SK-N-DZ (cell line): ENCODE data around the gene RAB11FIP4.
A peak's percentile ranks its signal among the peaks of the same experiment; 100 is the strongest.

Experiments used
- DNase-seq: peaks from one replicate; pipeline ENCODE4 v3.0.0-alpha.2; 2015; ENCODE audit warnings: low spot score

Gene RAB11FIP4

DNA sequence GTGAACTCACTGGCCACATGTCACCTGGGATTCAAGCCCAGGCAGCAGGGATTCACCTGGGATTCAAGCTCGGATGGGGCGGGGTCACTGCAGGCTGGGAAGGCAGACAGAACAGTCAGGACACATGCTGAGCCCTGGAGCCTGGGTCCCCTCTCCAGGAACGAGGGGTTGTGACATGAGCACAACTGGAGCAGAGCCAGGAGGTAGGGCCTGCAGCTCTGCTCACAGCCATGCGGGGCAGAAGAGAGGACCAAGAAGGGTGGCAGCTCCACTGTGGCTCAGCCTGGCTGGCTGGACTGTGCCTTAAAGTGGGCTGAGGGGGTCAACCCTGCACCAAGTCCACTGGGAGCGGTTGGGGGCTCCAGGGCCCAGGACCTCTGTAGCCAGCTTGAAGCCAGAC lies 150.1 kb downstream of the RAB11FIP4 start:
- no peak for DNase-seq

DNA sequence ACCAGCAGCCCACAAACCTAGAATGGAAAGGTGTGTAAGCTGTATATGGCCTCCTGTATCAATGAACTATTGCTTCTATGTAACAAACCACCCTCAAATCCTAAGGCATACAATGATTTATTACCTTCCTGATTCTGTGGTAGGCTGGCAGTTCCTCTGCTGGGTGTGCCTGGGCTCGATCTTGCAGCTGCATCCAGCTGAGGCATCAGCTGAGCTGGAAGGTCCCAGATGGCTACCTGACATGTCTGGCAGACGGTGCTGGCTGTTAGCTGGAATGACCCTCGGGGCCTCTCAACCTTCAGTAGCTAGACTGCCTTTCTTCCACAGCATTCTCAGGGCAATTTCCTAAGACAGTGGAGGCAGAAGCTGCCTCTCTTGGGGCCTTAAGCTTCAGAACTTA lies 152.7 kb downstream of the RAB11FIP4 start:
- no peak for DNase-seq

DNA sequence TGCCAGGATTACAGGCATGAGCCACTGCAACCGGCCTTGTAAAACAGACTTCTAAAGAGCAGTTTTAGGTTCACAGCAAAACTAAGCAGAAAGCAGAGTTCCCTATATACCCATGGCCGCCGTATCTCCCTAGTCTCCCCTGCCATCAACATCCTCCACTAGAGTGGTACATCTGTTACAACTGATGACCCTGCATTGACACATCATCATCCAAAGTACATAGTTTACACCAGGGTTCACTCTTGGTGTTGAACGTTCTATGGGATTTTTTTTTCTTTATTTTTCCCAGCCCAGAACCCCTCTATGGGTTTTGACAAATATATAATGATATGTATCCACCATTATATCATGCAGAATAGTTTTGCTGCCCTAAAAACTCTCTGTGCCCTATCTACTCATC lies 155.2 kb downstream of the RAB11FIP4 start:
- no peak for DNase-seq

DNA sequence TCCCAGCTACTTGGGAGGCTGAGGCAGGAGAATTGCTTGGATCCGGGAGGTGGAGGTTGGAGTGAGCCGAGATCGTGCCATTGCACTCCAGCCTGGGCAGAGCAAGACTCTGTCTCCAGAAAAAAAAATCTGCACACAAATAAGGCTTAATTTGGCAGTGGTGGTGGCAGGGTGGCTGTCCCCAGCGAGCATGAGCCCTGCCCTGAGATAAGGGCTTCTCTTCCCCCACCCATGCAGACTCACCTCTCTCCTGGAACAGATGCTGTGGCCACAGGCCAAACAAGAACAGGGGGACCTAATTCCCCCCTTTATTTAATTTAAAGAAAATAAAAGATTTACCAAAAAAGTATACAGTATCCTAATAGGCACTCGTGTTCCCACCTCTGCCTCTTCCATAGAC lies 157.2 kb downstream of the RAB11FIP4 start:
- DNase-seq: no peak

DNA sequence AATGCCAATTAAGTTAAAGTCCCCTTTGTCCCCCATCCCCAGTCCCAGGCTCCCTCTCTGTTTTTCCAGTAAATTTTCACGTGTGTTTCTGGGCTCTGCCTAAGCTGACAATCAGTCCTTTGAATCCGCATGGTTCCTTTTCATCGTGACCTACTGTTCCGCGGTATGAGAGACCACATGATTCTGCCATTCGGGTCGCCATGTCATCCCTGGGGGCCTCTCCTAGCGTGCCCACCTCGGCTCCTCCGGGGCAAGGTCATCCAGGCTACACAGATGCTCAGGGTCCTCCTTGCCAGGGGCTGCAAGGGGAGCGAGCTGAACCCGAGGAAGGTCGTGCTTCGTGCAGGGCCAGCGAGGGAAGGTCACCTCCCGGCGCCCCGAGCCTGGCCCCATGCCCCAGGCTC lies 157.6 kb downstream of the RAB11FIP4 start:
- DNase-seq: peak; percentile 58

DNA sequence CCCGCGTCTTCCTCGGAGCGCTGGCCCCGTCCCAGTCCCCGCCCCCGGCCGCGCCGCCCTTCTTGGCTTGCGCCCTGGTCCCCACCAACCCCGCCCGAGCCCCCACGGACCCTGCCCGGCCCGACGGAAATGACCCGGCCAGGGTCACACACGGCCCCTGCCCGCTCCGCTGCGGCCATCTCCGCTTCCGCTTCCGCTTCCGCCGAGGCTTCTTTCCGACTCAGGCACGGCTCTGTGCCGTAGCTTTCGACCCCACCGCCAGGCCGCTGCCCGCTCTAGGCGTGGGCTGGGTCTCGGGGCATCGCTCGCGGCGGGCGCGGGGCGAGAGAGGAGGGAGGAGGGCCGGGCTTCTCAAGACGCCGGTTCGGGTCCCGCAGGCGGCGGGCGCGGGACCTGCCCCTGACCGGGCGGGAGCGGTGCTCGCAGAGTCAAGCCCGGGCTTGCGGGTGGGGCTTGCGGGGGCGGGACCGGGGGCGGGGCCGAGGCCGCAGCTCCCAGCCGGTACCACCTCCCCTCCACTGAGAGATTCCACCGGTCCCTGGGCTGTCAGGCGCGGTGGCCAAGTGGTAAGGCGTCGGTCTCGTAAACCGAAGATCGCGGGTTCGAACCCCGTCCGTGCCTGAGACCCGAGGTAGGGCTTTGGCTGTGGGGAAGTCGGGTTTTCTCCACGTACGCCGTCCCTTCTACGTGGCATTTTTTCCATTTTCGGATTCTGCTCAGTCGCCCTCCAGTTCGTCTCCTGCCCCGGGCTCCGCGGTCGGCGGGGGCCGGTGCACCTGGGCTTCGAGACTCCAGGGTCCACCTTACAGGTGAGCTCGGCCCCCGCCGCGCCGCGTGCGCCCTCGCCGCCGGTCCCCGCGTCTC lies 158.3 kb downstream of the RAB11FIP4 start:
- DNase-seq: peak; percentile 92

DNA sequence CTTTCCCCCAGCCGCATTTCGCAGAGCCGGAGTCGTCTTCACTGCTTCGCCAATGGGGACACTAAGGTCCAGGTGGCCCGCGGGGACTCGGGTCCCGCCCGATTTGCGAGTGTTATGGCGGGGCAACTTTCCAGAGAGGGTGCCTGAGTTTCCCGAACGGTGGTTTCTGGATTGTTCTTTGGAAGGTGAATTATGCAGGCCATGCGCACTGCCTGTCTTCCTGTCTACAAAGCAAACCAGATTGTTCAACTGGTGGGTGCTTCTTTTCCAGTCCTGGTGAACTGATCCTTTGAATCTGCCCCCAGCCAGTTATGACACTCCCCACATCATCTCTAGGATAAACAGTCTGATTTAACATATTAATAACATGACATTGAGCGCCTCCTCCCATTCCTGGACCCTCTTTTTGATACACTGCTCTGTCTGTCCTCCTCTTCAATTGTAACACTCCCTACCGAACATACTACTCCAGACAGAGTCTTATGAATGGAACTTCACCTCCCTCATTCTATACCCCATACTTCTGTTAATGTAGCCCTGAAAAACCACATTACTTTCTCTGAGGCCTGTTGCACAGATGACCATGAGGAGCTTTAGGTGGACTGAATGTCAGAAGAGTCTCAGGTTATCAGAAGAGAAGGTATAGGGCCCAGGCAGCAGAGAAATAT lies 159.0 kb downstream of the RAB11FIP4 start:
- DNase-seq: no peak

DNA sequence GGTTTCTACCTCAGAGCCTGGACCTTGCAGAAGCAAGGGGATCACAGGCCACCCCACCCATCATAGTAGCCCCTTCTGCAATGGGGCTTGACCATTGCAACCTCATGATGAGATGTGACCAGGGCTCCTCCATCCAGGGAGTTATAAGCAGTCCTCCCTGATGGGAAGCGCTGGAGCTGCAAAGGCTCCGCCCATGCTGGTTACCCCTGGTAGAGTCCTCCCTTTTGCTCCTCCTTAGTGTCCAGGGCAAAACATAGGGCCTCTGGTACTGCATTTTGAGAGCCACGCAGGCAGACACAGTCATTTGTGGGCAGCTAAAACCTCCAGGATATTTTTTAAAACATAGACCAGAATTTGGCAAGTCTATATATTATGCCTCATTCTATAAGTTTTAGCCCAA lies 161.1 kb downstream of the RAB11FIP4 start:
- no peak for DNase-seq

DNA sequence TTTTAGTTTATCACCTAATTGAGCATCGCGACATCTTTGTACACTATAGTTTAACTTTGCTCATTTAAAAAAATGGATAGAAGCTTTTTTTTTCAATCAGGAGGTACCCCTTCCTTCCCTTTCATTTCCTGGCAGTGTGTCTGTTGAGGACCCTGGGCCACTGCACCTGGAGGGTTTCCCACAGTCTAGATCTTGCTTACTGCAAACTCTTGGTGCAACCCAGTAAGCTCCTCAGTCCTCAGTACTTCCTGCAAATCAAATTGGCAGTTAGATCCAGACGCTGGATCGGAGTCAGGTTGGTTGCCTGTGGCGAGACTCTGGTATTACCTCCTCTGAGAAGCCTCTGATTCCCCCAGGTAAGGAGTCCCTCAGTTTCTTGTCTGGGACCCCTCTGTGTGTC lies 162.0 kb downstream of the RAB11FIP4 start:
- DNase-seq: no peak

DNA sequence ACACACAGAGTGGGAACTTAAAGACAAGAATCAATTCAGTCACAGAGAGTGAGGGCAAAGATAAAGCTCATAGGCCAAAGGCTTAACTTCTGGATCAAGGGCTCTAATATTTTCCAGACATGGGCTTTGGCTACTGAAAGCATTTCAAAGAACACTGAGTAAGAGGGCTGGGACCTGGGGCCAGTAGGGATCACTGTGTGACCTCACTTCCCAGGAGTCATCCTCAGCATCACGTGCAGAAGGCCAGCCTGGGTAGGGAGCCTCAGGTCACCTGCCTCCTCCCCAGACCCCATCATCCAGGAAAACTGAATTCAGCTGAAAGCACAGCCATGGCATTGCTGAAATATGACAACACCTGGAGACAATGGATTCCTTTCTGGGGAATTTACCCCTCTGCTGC lies 163.5 kb downstream of the RAB11FIP4 start:
- DNase-seq: no peak

DNA sequence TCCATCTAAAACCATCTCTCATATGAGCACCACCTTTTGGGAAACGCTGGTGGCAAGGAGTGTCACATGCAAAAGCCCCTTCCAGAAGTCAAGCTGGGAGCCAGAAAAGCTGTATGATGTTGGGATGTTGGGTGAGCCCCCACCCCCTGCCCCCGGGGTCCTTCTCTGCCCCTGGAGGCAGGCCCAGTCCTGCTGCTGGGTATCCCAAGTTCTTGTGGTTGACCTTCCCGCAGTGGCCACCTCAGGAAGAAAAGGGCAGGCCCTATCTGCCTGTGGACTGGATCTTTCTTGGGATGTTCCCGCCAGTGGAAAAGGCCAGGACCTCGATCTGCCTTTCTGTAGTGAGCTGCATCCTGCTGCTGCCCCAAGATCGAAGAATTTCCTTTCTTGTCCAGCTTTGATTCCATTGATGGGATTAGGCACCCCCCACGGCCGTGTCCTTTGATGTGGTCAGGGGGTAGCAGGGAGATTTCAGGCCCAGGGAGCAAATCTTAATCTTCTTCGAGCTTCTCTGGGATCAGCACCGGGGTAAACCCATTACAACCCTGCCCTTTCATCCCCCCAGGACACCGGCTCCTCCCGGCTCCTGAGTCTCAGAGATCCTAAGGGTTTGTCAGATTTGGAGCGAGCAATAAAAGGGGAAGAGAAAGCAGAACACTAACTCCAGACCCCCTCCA lies 165.6 kb downstream of the RAB11FIP4 start:
- no peak for DNase-seq

DNA sequence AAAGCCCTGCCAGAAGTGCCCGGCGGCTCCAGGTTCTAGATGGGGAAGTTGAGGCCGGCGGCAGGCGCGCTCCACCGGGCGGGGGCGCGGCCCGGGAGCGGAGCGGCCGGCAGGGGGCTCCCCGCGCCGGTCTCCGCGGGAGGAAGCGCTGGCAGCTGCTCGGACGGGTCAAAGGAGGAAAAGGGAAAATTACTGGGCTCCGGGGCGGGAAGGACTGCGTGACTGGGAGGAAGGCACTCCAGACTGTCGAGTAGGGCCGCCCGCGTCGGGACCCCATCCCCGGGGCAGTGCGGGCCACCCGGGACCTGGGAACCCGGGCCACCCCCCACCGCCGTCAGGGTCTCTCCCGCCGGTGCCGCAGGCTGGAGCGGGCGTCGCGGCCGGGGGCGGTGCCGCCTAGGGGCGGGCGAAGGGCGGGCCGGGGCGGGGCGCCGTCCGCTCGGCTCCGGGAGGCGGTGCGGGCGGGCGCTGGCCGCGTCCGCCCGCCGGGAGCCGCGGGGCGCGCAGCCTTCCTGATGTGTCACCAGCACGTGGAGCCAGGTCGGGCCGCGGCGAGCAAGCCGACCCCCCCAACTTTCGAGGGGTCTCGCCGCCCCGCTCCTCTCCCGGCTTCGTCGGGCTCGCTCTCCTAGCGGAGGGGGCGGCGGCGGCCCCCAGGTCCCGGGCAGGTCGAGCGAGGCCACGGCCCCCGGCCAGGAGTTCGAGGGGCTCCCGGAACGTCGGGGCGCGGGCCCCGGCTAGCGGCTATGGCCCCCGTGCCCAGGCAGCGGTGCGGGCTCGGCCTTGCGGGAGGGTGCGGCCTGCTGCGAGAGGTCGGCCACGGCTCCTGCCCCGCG lies 167.5 kb downstream of the RAB11FIP4 start:
- peak; percentile 81 for DNase-seq

DNA sequence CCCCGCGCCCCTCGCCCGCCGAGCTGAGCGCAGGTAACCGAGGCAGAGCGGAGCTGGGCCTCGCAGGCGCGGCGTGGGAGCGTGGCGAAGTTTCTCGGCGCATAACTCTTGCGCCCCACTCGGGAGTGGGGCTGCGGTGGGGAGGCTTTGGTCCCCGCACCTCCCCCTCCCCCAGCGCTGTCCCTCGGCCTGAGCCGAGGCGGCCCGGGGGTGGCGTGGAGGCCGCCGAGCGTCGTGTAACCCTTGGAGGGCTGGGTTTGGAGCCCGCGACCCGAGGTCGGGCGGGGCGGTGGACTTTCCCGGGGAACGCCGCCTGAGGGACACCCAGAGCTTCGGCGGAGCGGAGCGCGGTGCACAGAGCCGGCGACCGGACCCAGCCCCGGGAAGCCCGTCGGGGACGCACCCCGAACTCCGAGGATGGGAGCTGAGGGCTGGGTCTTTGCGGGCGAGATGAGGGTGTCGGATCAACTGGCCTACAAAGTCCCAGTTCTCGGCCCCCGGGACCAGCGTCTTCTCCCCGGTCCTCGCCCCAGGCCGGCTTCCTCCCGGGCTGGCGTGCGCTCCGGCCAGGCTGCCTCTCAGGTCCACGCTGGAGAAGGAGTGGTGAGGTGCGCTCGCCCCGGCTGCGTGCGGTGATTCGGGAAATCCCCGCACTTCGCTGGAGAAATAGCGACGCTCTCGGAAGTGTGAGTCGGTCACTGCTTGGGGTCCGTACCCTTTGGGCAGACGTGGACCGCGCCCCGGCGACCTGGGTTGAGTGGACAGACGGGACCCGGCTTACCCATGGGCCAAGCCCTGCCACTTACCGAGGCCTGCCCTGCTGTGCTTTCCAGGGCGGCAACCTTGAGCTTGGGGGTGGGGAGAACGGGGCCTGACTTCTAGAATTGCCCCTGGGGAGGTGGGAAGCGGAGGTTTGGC lies 168.4 kb downstream of the RAB11FIP4 start:
- no peak for DNase-seq

DNA sequence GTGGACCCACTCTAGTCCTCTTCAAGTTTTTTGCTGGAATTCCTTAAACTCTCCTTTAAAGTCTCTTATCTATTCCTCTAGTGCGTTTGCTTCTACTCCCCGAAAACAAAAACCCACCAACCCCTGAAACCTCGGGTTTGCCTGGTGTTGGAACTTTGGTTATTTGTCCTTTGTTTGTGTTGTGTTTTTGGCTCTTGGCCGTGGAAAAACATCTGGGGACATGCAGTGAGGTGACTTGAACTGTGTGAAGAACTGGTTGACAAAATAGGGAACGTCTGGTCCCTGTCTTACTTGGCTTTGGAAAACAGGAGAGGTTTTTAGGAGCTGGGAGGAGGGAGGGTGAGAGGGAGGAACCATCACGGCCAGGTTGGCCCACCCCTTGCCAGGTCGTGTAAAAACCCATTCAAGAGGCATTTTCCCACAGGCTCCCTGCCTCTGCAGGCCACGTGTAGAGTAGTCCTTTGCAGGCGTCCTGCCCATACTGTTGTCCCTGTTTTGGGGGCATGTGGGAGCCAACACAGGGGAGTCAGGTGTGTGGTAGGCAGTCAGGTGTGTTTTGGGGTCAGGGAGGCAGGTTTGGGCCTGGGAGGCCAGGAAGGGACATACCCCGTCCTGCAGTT lies 169.3 kb downstream of the RAB11FIP4 start:
- no peak for DNase-seq

DNA sequence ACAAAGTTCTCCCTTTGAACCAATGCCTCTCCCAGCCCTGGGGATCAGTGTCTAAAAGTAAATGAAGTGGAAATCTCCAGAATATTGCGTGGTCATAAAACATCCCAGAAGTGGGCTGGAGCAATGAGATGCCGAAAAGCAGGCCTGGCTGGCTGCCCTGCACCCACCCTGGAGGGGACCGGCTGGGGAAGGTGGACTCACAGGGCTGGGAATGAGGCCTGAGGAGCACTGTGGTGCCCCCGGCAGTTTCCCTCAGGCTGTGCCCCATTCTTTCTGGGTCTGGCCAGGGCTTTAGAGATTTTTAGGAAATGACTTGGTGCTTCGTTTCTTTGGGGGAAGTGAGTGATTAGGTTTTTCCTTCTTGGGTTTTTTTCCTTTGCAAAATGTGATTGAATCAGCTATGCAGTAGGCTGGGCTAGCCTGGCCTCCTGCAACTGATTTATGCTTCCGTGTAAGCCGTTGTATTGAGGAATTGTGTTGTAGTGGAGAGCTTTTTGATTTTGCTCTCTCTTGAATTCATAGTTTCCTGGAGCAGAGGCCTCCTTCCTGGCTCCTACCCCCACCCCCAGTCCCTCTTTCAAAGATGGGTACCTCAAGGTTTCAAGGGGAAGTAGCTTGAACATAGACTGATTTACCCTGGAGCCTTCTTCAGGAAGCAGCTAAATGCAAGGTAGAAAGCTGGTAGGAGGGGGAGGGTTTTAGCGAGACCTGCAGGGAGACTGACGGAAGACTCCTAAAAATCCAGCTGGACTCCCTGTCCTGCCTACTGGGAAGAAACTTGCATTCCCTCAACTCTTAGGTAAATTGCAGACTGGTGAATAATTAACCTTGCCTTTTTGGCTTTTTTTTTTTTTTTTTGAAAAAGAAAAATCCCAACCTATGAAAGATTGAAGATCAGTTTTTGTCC lies 170.2 kb downstream of the RAB11FIP4 start:
- DNase-seq: no peak

DNA sequence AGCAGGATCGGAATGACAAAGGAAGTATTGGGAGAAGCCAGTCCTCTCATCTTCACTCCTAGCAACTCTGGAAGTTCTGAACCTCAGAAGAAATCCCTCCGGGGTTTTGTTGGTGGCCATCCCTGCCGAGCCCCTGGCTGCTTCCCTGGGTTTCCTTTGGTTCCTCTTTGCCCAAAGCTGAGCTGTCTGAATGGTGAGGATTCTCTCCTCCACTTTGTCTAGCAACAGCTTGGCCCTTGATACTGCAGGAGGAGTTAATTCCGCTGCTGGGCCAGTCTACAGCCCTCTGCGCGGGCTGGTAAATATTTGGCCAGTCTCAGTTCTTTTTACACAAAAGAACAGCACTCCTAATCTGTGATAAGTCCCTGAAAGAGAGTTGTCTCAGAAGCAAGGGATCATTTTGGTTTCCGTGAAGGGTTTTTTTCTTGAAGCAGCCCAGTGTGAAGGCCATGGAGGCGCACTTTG lies 170.9 kb downstream of the RAB11FIP4 start:
- no peak for DNase-seq

DNA sequence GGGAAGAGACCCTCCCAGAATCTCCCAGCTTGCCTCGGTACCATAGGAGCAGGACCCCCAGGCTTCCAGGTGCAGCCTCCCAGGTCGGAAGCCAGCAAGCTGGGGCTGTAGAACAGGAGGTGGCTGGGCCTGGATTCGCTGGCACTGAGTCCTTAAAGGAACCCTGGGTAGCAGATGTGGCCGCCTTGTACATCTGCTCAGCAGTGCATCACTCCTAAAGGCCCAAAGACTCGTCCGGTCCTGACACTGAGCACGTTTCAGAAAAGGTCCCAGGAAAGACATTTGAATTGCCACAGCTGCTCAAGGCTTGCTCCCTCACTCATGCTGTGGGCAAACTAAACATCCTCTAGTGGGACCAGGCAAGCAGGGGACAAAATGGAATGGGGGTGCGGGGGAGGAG lies 172.8 kb downstream of the RAB11FIP4 start:
- DNase-seq: no peak

DNA sequence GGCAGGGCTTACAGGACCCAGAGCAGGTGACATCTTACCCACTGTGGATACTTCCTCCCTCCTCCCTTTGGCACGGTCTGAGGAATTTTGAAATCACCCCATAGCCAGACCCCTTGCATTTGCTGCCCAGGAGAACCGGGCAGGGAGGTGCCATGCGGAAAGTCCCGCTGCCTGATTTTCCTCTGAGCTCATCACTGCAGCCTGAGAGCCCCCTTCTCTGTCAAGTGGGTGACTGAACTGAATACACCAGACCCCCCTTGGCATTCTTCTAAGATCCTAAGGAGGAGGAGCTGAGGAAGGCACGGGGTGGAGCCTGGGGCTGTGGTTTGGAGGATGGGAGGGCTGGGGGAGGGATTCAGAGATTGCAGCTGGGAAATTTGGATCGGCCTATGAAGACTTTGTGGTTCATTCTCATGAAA lies 173.4 kb downstream of the RAB11FIP4 start:
- DNase-seq: no peak

DNA sequence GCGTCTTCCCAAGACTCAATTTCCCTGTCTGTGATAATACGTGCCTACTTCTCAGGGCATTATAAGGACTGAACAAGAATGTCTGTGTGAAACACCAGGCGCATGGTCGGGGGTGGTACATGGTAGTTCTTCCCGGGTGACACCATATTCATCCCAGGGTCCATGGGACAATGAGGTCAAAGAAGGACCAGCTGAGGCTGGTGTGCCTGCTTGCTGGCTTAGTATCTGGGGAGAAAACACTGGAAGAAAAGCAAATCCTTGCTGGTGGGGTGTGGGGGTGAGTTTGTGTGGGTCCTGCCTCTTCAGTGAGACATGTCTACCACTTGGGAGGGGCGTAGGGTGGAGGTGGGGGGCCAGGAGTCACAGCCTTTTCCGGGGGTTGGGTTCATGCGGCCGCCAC lies 174.2 kb downstream of the RAB11FIP4 start:
- DNase-seq: no peak
